ENCODE measurements around the gene PEX14.

Gene PEX14

DNA sequence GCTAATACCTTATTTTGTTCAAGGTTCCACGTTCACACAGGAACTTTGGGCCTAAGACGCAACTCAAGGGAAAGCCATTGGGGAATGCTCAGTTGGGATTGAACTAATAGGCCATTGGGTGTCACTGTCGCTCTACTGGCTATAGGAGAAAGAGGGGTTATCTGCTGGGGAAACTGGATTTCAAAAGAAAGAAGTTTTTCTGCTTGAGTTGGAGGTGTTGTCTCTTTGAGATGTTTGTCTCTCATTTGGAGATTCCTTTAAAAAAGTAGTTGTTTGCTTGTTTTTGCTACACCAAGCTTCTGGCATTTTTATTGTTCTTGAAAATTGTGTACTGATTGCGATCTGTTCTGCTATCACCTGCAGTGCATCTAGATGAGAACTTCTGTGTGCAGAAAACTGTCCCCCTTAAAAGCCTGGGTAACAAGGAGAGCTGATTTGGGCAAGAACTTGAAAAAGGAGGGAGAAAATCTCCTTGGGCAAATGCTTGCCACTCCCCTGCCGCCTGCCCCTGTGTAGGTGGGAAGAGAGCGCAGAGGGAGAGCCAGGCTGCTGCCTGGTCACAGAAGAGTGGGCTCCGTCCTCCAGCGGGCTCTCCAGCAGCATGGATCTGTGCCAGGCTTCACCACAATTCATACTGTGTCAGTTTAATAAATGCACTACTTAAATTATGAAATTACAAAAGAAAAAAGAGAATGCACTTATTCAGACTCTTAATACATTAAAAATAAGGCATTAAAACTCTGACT lies 39.9 kb downstream of the PEX14 start:
- Histone ChIP-seq H3K36me3 (no peaks in the 10 kb centered on the region; the same call in 1 of the 2 replicates), H3K27ac (no peak overlapping the region), H3K4me1 (peaks cover 71% of the 10 kb centered on the region), H3K4me2 (peak overlapping the region; percentile 71), H4K20me1 (peaks cover 100% of the 10 kb centered on the region), H3K9ac (no peak overlapping the region), H3K27me3 (no peaks in the 10 kb centered on the region), H3K4me3 (no peak overlapping the region), H3K9me3 (no peaks in the 10 kb centered on the region)
- TF ChIP-seq Cebpa-rat (IDR thresholded peaks at IDR 0.05), result no peak

DNA sequence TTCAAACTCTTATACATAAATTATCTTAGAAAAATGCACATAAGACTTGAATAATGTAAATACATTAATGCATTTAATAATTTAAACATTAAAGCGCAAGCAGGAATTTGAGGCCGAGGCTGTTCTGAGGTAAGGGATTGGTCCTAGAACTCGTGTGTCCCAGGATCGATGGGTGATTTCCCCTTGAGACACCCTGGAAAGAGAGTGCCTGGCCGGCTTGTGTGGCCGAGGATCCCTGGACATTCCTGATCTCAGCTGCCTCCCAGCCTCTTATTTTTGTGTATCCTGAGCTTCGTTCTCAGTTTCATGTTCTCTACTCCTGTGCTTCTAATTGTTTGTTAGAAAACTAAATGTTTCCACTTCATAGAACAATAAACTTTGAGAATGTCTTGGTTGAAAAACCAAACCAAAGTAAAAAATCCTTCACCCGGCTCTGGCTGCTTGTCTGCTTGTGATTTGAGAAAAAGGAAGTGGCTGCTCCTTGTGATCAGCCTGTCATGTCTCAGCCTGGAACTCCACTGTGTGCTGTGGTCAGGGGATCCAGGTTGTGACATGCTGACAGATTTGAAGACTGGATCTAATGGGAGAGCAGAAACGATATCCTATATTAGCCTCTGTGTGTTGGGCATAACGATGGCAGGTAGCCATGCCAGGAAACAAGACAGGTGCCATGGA lies 40.7 kb downstream of the PEX14 start:
- peaks cover 63% of the 10 kb centered on the region for H3K4me1 ChIP-seq
- H3K4me3 ChIP-seq, result no peak overlapping the region
- 0 out of 2 replicates have a peak overlapping the region, but pooled peaks have one; percentile 22 for H3K9ac ChIP-seq
- TF ChIP-seq Cebpa-rat (IDR thresholded peaks at IDR 0.05), result no peak
- H3K27ac ChIP-seq, result peak overlapping the region; percentile 33; the same call in 1 of the 2 replicates
- peak overlapping the region; percentile 71 for H3K4me2 ChIP-seq
- no peaks in the 10 kb centered on the region for H3K27me3 ChIP-seq
- H3K36me3 ChIP-seq, result no peaks in the 10 kb centered on the region; the same call in 1 of the 2 replicates
- H4K20me1 ChIP-seq, result peaks cover 100% of the 10 kb centered on the region
- no peaks in the 10 kb centered on the region for H3K9me3 ChIP-seq

DNA sequence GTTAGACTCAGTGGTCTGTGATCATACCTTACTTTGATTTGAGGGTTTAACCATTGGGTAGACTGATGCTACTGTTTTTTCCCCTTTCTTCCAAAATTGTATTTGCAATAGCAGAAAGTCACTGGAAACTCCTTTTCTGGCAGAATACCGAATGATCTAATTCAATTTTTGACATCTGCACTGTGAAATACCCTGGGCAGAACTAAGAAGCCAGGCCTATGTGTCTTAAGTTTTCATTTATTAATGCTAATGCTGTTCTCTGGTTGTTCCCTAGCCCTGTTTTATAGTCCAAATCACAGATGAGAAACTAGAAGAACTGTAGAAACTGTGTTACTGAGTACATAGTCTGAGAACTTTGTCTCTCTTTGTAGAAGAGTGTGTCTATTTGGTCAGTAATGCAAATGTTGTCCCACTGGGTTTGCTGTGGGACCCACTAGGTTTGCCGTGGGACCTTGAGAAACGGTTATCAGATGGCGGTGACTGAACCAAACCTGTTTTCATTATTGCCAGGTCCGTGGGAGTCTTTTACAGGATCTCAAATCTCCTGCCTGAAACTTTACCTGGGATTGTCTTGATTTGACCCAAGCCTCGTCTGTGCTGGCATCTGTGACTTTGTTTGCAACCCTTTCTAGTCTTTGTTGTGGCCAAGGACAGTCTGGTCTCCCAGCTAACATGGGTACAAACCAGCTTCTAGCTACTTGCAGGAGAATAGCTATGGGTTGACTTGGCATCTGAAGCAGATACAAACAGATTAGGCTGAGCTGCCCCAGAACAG lies 41.4 kb downstream of the PEX14 start:
- H3K9me3 ChIP-seq, result no peaks in the 10 kb centered on the region
- peaks cover 98% of the 10 kb centered on the region for H4K20me1 ChIP-seq
- H3K4me1 ChIP-seq, result peaks cover 56% of the 10 kb centered on the region
- no peak overlapping the region for H3K27ac ChIP-seq
- no peaks in the 10 kb centered on the region for H3K27me3 ChIP-seq
- TF ChIP-seq Cebpa-rat (IDR thresholded peaks at IDR 0.05), result no peak
- no peak overlapping the region for H3K9ac ChIP-seq
- H3K36me3 ChIP-seq, result no peaks in the 10 kb centered on the region; the same call in 1 of the 2 replicates
- no peak overlapping the region for H3K4me3 ChIP-seq
- H3K4me2 ChIP-seq, result peak overlapping the region; percentile 71

GRCh38 chr1:10516925-10517676 lies 42.4 kb downstream of the PEX14 start:
- Histone ChIP-seq H3K27ac (no peak overlapping the region), H3K36me3 (peaks cover 4% of the 10 kb centered on the region; the same call in 1 of the 2 replicates), H3K9me3 (no peaks in the 10 kb centered on the region), H3K4me1 (peaks cover 46% of the 10 kb centered on the region), H3K9ac (no peak overlapping the region), H4K20me1 (peaks cover 98% of the 10 kb centered on the region), H3K27me3 (no peaks in the 10 kb centered on the region), H3K4me3 (no peak overlapping the region), H3K4me2 (no peak overlapping the region)
- no peak for TF ChIP-seq Cebpa-rat (IDR thresholded peaks at IDR 0.05)

DNA sequence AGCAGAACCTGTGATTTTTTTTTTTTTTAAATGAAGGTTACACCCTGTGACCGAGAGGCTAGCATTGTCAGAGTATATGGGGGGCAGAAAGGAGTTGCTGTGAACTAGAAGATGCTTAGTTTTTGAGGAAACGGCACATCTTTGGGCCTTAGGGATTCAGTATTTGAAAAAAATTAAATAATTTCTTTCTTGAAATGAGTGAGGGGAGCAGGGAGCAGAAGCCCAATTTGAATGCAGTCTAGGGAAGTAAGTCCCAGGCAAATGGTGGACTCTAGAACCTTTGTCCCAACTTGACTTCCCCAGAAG lies 42.9 kb downstream of the PEX14 start:
- TF ChIP-seq Cebpa-rat (IDR thresholded peaks at IDR 0.05), result no peak
- Histone ChIP-seq H3K4me3 (no peak overlapping the region), H3K27me3 (no peaks in the 10 kb centered on the region), H3K4me2 (peak overlapping the region; percentile 22; the same call in 1 of the 2 replicates), H3K36me3 (peaks cover 6% of the 10 kb centered on the region; the same call in 1 of the 2 replicates), H3K27ac (no peak overlapping the region), H4K20me1 (peaks cover 98% of the 10 kb centered on the region), H3K9ac (no peak overlapping the region), H3K9me3 (no peaks in the 10 kb centered on the region), H3K4me1 (peaks cover 41% of the 10 kb centered on the region)

DNA sequence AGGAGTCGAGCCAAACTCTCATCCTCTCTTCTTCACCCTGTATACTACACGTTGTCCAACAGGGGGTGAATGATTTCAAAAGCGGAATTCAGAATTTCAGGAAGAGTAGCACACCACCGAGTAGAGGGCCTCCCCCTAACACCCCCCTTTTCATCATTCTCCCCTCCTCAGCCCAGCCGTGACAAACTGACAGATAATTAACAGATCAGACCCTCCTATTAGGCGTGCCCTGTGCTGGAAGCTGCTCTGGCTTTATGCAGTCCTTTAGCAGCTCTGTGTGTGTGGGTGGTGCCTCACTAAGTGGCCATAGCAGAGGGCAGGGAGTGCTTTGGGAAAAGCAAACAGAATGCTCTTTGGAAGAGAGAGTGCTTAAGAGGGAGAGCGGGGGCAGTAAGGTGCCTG lies 44.3 kb downstream of the PEX14 start:
- Histone ChIP-seq H3K9me3 (no peaks in the 10 kb centered on the region), H3K4me3 (no peak overlapping the region), H3K4me1 (peaks cover 37% of the 10 kb centered on the region), H3K27me3 (no peaks in the 10 kb centered on the region), H3K36me3 (peaks cover 6% of the 10 kb centered on the region; the same call in 1 of the 2 replicates), H3K4me2 (no peak overlapping the region), H3K9ac (no peak overlapping the region), H4K20me1 (peaks cover 98% of the 10 kb centered on the region), H3K27ac (no peak overlapping the region)
- no peak for TF ChIP-seq Cebpa-rat (IDR thresholded peaks at IDR 0.05)

DNA sequence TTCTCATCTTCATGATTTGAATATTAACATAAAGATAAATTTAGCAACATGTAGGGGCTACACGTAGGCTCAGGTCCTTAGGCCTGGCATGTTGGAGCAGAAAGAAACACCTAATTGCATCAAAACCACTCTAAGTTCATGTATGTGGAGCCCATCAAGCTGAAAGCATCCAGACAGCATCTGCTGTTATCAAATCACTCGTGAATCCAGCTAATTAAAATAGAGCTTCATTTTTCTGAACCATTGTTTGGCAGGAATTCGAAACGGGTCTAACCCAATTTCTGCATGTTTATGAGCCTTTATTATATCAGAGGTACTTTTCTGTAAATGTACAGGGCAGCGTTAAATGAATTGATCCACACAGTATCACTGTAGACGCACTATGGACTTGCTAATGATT lies 45.7 kb downstream of the PEX14 start:
- Histone ChIP-seq H3K36me3 (peaks cover 6% of the 10 kb centered on the region; the same call in 1 of the 2 replicates), H3K27me3 (no peaks in the 10 kb centered on the region), H3K9ac (no peak overlapping the region), H3K4me3 (no peak overlapping the region), H3K4me1 (peaks cover 27% of the 10 kb centered on the region), H3K9me3 (no peaks in the 10 kb centered on the region), H4K20me1 (peaks cover 98% of the 10 kb centered on the region), H3K4me2 (no peak overlapping the region), H3K27ac (no peak overlapping the region)
- TF ChIP-seq Cebpa-rat (IDR thresholded peaks at IDR 0.05), result no peak

DNA sequence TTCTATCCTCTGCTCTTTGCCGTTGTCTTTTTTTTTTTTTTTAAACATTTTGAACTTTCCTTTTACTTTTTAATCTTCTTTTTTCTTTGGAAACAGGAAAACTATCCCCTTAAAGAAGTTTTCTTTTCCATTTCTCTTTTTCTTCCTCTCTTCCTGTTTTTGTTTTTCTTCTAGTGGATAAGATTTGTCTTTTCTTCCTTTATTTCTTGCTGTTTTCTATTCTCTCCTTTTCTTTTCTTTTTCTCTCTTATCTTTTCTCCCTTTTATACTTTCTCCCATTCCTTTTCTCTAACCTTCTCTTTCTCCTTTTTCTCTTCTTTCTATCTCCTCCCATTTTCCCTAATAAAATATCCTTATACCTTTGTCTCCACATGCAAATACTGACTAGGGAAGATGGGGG lies 46.2 kb downstream of the PEX14 start:
- no peaks in the 10 kb centered on the region for H3K27me3 ChIP-seq
- peaks cover 98% of the 10 kb centered on the region for H4K20me1 ChIP-seq
- no peak overlapping the region for H3K9ac ChIP-seq
- TF ChIP-seq Cebpa-rat (IDR thresholded peaks at IDR 0.05), result no peak
- no peak overlapping the region for H3K27ac ChIP-seq
- no peak overlapping the region for H3K4me2 ChIP-seq
- H3K36me3 ChIP-seq, result peaks cover 6% of the 10 kb centered on the region; the same call in 1 of the 2 replicates
- H3K4me3 ChIP-seq, result no peak overlapping the region
- H3K4me1 ChIP-seq, result peaks cover 23% of the 10 kb centered on the region
- H3K9me3 ChIP-seq, result no peaks in the 10 kb centered on the region

DNA sequence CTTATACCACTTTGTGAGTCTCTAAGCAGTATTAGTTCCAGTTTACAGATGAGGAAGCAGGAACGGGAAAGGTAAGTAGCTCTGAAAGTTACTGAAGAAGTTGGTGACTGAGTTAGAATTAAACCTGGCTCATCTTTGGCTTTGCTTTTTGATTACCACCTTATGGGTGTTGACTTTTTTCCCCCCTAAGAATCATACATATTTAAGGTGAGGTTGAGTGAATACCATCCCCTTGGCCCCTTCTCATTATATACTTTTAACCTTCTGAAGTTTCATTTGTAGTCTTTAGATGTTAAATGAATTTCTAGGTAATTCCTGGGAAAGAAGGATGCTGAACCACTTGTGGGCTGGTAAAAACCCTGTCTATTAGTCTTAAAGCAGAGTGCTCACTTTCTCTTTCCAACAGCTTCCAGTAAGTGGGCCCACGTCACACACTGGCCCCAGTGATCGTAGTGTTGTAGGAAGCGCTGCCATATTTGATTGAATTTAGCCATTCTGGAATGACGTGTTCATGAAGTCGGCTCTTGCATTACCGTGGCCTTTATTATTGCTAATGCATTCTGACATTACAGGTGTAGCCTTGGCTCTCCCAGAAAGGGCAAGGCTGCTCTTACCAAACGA lies 46.9 kb downstream of the PEX14 start:
- Histone ChIP-seq H3K4me3 (no peak overlapping the region), H3K27me3 (no peaks in the 10 kb centered on the region), H3K27ac (no peak overlapping the region), H3K9ac (no peak overlapping the region), H4K20me1 (peaks cover 91% of the 10 kb centered on the region), H3K4me2 (no peak overlapping the region), H3K4me1 (peaks cover 17% of the 10 kb centered on the region), H3K9me3 (no peaks in the 10 kb centered on the region), H3K36me3 (peaks cover 6% of the 10 kb centered on the region; the same call in 1 of the 2 replicates)
- no peak for TF ChIP-seq Cebpa-rat (IDR thresholded peaks at IDR 0.05)

All from BLaER1 (cell line).